22Rv1 (cell line): Measurements from ENCODE around the gene ZNF438.
"Not testable (repeated sequence)": the region's sequence is repeated elsewhere in the genome, so short reads cannot be mapped to it uniquely, and the experiment has no call there.

Source experiments
- CTCF ChIP-seq: fragments of 450-650 bp; IDR thresholded peaks from 2 replicates; pipeline ENCODE4 v1.5.1; 2017; ENCODE audit warnings: mild to moderate bottlenecking
- ZFX ChIP-seq: fragments of 450-650 bp; IDR thresholded peaks from 2 replicates; pipeline ENCODE4 v1.6.1; 2017; ENCODE audit warnings: antibody characterized with exemption, borderline replicate concordance

GRCh38 chr10:30949218-30949617, 82.4 kb downstream of the ZNF438 start:
- not testable (repeated sequence) for TF ChIP-seq ZFX, CTCF
